ENCODE measurements around the gene TSPAN15.

TSPAN15 gene

GRCh38 chr10:69451209-69451783, at the start of gene TSPAN15:
TSS of gene TSPAN15 (plus strand) at chr10:69451465. CDS start at chr10:69451595, 130 bp downstream.
- DNase-seq, result peak; percentile 57

DNA sequence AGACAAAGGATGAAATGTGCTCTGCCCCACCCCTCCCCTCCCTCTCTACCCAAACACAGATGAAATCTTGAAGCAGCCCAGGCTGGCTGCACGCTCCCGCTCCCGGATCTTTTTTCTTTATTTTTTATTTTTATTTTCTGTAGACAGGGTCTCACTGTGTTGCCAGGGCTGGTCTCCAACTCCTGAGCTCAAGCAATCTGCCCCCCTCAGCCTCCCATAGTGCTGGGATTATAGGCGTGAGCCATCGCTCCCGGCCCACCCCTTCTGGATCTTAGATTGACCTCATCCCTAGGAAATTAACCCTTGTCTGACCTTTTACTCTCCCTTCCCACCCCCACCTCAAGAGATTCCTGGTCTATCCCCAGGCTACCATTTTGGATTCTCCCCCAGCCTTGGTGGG, 48.9 kb upstream of the TSPAN15 start:
- DNase-seq, result no peak

DNA sequence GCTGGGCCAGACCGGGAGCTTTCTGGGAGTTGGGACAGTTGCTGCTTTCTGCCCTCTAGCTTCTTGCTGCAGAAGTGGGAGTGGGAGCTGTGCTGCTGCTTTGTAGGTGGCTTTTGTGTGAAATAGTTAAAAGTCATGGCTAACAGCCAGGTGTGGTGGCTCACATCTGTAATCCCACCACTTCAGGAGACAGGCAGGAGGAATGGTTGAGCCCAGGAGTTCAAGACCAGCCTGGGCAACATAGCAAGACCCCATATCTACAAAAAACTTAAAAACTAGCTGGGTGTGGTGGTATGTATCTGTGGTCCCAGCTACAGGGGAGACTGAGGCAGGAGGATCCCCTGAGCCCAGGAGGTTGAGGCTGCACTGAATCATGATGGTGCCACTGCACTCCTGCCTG, 48.2 kb upstream of the TSPAN15 start:
- no peak for DNase-seq

GRCh38 chr10:69403519-69403918, 47.7 kb upstream of the TSPAN15 start:
- DNase-seq, result peak; percentile 48

DNA sequence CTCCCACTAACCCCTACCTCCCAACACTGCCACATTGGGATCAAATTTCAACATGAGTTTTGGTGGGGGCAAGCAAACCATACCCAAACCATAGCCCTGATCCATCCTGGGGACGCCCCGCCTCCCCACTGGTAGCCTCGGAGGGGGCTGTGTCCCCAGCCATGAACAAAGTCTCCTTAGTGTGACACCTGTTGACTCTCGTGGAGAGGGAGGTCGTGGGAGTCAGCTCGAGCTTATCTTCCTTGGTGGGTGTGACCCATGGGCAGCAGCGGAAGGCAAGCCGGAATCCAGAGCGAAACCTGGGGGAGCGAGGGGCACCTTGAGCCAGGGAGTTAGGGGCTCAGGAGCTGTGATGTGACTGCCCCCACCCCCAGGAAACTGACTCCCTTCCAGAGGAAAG, 46.5 kb upstream of the TSPAN15 start:
- no peak for DNase-seq

DNA sequence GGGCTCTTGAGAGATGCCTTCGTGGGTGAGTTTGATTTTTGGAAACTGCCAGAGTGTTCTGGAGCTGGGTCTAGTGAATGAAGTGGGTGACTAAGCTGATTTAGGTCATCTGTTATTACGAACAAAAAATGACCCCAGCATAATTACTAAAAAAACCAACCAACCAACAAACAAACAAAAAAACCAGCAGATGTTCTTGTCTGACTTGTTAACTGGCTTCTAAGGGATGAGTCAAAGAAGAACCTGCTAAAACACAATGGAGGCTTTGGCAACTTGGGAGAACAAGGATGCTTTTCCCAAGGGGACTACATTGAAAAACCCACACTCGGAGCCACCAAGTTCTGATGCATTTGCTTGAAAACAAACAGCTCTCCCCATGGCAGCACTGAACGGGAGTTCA, 46.0 kb upstream of the TSPAN15 start:
- DNase-seq, result no peak

DNA sequence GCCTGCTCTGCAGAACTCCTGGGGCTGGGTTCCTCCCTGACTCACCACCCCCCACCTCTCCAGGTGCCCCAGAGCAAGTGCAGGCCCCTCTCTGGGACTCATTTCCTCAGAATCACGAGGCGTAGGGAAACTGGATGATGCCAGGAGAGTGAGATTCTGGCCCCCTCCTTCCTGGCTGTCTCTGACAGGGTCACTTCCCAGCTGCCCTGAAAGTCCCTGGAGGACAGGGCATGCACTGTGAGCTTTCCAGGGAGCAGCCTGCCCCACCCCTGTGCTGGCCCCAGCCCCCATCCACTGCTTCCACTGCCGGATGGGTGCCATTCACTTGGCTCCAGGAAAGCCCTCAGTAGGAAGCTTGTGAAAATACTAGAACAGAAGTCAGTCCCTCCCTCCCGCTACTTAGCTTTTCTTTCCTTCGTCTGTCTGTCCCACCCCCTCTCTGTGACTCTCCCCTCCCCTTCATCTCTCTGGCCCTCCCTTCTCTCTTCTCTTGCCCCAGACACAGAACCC, 44.9 kb upstream of the TSPAN15 start:
- DNase-seq, result no peak

DNA sequence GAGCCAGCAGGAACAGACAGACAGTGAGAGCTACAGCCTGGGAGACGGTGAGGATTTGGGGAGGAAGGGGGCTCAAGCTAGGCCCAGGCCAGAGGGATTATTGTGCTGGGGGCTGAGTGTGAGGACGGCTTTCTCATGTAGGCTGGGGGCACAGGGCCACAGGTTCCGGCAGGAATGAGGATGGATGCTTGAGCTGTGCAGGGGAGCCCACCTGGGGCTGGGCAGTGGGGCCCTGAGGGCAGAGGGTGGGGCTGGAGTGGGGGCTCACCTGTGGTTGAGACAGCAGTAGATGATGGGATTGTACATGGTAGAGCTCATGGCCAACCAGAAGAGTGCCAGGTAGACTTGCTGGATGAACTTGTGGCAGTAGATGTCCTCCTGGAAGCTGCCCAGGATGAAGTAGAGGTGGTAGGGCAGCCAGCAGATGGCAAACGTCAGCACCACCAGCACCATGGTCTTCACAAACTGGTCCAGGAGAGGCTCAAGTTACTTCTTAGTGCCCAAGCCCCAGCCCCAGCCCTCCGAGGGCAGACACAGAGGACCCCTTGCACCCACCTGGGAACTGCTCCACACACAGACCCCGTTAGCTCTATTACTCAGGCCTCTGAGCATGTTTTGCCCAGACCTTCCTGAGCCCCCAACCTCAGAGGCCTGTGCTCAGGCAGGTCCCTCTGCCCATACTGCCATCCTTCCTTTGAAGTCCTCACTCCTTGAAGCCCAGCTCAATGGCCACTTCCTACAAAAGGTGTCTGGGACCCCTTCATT, 44.3 kb upstream of the TSPAN15 start:
- no peak for DNase-seq

GRCh38 chr10:69407621-69408301, 43.5 kb upstream of the TSPAN15 start:
- DNase-seq, result no peak

GRCh38 chr10:69408318-69409175, 42.7 kb upstream of the TSPAN15 start:
- peak; percentile 93 for DNase-seq

DNA sequence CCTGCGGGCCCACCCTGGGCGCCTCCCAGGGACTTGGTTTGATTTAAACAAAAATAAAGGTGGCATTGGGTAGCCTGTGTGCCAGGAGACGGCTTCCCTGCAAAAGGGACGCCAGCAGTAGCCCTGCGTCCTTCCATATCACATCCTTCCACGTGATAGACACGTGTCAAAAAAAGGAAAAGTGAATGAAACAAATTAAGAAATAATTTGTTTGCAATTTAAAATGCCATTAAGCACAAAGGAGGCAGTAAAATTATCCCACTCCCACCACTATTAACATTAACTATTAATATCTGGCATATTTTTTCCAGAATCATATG, 42.1 kb upstream of the TSPAN15 start:
- DNase-seq, result no peak

DNA sequence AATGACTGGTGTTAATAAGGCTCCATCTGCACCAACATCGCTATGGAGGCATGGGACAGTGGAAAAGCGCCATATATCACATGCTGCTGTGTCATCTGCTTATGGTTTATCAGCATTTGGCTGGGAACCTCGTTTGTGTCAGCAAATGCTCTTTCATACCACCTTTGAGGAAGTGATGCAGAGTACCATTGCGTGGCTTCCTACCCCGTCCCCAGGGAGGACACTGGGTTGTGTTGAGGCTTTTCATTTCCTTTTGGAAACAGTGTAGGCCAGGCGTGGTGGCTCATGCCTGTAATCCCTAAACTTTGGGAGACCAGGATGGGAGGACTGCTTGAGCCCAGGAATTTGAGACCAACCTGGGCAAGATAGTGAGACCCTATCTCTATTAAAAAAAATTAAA, 41.3 kb upstream of the TSPAN15 start:
- no peak for DNase-seq

DNA sequence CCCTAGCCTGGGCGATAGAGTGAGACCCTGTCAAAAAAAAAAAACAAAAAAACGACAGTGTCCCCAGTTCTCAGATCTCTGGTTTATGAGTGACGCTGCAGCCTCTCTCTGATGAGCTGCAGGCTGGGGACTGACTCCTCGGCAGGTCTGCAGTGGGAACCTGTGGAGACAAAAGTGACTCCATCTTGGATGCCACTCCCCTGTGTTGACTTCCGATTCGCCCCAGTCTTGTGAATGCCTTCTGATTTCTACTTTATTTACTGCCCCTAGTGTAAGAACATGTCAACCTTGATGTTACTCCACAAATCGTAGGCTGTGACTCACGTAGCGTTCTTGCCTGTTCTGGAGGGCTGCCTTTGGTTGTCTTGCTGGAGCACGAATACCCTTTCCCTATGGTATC, 40.8 kb upstream of the TSPAN15 start:
- DNase-seq, result no peak

DNA sequence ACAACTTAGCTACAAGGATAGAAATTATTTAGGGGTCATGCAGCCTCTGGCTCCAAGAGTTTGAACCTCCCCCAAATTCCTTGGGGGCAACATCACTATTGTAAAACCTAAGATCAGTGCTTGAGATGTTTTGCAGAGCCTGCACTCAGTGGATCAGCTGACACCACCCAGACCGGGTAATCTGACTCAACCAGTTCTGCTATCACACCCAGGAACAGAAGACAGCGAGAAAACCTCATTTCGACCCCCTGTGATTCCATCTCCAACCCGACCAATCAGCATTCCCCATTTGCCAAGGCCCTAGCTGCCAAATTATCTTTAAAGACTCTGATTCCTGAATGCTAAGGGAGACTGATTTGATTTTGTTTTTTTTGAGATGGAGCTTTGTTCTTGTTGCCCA, 39.8 kb upstream of the TSPAN15 start:
- DNase-seq, result no peak

DNA sequence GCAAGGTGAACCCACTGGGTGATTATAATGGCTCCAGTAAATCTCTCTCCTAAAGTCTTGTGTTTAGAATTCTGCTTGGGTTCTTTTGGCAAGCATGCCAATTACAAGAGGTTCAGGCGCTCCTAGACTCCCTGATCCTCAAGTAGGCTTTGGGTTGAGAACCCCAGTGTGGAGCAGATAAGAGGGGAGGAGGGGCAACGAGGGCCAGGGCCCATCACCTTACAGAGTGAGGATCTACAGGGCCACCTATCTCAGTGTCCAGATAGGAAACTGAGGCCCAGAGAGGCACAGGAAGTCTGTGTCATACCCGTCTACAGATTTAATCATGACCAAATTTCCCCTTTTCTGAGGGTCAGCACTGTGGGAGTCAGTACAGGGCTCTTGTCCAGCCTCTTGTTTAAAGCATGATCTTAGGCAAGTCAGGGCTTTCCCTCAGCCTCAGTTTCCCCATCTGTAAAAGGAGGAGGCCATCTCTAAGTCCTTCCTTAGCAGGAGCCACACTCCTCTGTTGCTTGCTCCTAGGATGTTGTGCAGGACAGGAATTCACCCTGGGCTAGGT, 39.0 kb upstream of the TSPAN15 start:
- no peak for DNase-seq

- DNase-seq, result peak; percentile 70
These were observed 37.9 kb upstream of the TSPAN15 start for GRCh38 chr10:69413221-69413865.

GRCh38 chr10:69414036-69415018, 36.9 kb upstream of the TSPAN15 start:
- DNase-seq, result no peak

DNA sequence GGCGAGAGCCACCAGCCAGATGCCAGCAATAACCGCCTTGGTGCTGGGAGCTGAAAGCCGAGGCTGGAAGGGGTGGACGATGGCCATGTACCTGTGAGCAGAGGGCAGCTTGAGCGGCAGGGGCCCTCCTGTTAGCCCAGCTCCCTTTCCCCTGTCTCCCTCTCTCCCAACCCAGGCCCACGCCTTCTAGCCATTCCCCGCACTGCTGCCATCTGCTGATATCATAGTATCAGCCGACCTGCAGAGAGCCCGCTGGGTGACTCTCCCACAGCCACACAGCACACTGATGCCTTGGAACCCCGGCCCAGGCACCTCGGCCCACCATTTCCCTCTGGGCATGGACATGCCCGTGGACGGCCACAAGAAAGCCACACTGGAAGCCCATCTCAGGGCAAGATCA, 36.2 kb upstream of the TSPAN15 start:
- DNase-seq, result no peak

GRCh38 chr10:69415951-69416350, 35.3 kb upstream of the TSPAN15 start:
- DNase-seq, result no peak

GRCh38 chr10:69416695-69417094, 34.6 kb upstream of the TSPAN15 start, which contains the start of gene TACR2:
TSS of gene TACR2 (minus strand) at chr10:69416918. CDS start at chr10:69416323, 595 bp downstream.
- DNase-seq, result no peak

GRCh38 chr10:69417542-69417941, 33.7 kb upstream of the TSPAN15 start:
- no peak for DNase-seq

Data from fibroblast of upper back skin (primary cell).